HG03558 (cell line): ENCODE measurements around the gene UCK2.

ENCODE experiments used
- ATAC-seq: cut with Tn5 transposase; IDR thresholded peaks from one replicate; pipeline ENCODE4 v1.9.1; 2021; ENCODE audit warnings: moderate number of reproducible peaks; ENCODE audit not compliant: unreplicated experiment; ENCODE audit errors: extremely low read depth

The UCK2 gene

GRCh38 chr1:165877411-165877810, 50.0 kb downstream of the UCK2 start:
- no peak for ATAC-seq

- ATAC-seq = peak; percentile 57
Observed at GRCh38 chr1:165877940-165878556, 50.6 kb downstream of the UCK2 start.

GRCh38 chr1:165879946-165880345, 52.5 kb downstream of the UCK2 start:
- no peak for ATAC-seq

- ATAC-seq = no peak
Observed at GRCh38 chr1:165880993-165881392, 53.6 kb downstream of the UCK2 start.

GRCh38 chr1:165882168-165882837, 54.9 kb downstream of the UCK2 start:
- no peak for ATAC-seq

- no peak for ATAC-seq
Observed at GRCh38 chr1:165883056-165883455, 55.6 kb downstream of the UCK2 start.

GRCh38 chr1:165884009-165884689, 56.7 kb downstream of the UCK2 start:
- ATAC-seq = no peak

- ATAC-seq = no peak
Observed at GRCh38 chr1:165884690-165885304, 57.4 kb downstream of the UCK2 start.

- no peak for ATAC-seq
Observed at GRCh38 chr1:165885305-165885694, 57.9 kb downstream of the UCK2 start.

- no peak for ATAC-seq
Observed at GRCh38 chr1:165886193-165886592, 58.8 kb downstream of the UCK2 start.

GRCh38 chr1:165886983-165887382, 59.6 kb downstream of the UCK2 start:
- ATAC-seq = no peak

GRCh38 chr1:165887877-165888551, 60.6 kb downstream of the UCK2 start:
- ATAC-seq = no peak

- no peak for ATAC-seq
Observed at GRCh38 chr1:165888552-165888920, 61.1 kb downstream of the UCK2 start.

- no peak for ATAC-seq
Observed at GRCh38 chr1:165890684-165891083, 63.3 kb downstream of the UCK2 start.

GRCh38 chr1:165891111-165891860, 63.9 kb downstream of the UCK2 start:
- ATAC-seq = no peak

- no peak for ATAC-seq
Observed at GRCh38 chr1:165892935-165893334, 65.5 kb downstream of the UCK2 start.

GRCh38 chr1:165893507-165893906, 66.1 kb downstream of the UCK2 start:
- ATAC-seq = no peak

GRCh38 chr1:165894591-165894990, 67.2 kb downstream of the UCK2 start:
- ATAC-seq = no peak

- no peak for ATAC-seq
Observed at GRCh38 chr1:165895451-165895871, 68.0 kb downstream of the UCK2 start.

GRCh38 chr1:165896277-165896676, 68.9 kb downstream of the UCK2 start:
- no peak for ATAC-seq
